ENCODE measurements around the gene DCC.

DNA sequence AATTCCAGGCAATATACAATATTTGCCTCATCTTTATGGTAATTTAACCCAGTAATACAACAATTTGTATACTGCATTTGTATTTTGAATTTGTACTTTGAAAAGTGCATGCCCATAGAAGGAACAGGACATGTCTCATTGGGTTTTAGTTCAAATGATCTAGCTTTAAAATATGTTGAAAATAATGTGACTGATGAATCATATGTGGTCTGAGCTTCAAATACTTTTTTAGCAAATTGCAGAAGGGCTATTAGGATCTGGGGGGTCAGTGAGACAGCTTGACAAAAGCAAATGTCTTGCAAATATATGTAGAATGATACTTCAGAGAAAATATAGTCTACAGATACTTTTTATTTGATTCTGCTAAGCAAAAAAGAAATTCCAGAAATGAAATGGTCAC lies 248.9 kb downstream of the DCC start:
- no peak for TF ChIP-seq POLR2A (IDR thresholded peaks at IDR 0.05)
- TF ChIP-seq, protein P1, sequence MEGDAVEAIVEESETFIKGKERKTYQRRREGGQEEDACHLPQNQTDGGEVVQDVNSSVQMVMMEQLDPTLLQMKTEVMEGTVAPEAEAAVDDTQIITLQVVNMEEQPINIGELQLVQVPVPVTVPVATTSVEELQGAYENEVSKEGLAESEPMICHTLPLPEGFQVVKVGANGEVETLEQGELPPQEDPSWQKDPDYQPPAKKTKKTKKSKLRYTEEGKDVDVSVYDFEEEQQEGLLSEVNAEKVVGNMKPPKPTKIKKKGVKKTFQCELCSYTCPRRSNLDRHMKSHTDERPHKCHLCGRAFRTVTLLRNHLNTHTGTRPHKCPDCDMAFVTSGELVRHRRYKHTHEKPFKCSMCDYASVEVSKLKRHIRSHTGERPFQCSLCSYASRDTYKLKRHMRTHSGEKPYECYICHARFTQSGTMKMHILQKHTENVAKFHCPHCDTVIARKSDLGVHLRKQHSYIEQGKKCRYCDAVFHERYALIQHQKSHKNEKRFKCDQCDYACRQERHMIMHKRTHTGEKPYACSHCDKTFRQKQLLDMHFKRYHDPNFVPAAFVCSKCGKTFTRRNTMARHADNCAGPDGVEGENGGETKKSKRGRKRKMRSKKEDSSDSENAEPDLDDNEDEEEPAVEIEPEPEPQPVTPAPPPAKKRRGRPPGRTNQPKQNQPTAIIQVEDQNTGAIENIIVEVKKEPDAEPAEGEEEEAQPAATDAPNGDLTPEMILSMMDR (IDR thresholded peaks at IDR 0.05): no peak

Data from thyroid gland (tissue), 4 donors.